Epithelial cell of proximal tubule (primary cell): Measurements from ENCODE around the gene CTSL. TPM values are rescaled to one million over a fixed set of nuclear protein-coding genes. Genes with fewer than 3 reads are reported as not detected.
A peak's percentile ranks its signal among the peaks of the same experiment; 100 is the strongest.

Source experiments
- DNase-seq: peaks from one replicate; pipeline ENCODE4 v3.0.0-alpha.2; 2011; ENCODE audit warnings: low read depth
- H3K4me3 ChIP-seq: 2 replicates; pipeline ENCODE4 v1.5.1; 2011; ENCODE audit warnings: low read depth, mild to moderate bottlenecking, low read length
- CTCF ChIP-seq: conservative IDR thresholded peaks from 2 replicates; pipeline ENCODE4 v1.5.1; 2012; ENCODE audit warnings: low read depth, mild to moderate bottlenecking, low read length
- total RNA-seq: library from RNA; depleted of rRNA; stranded (reverse); fragments of >200 nt; gene quantifications from 2 replicates; pipeline ENCODE4 v1.2.3, GENCODE V29; 2015

The CTSL gene
- total RNA-seq: 80.9 and 88.4 TPM in 2 replicates

- TF ChIP-seq CTCF: peak; percentile 38
- DNase-seq: no peak
Measured at GRCh38 chr9:87725900-87726709, at the start of gene CTSL. Gene CTSL, plus strand, starts transcription at chr9:87726119. Its CDS starts 1,485 bp downstream, at chr9:87727604.

GRCh38 chr9:87676976-87677775 is 48.7 kb upstream of the CTSL start:
- TF ChIP-seq CTCF: no peak
- no peak for DNase-seq

More at GRCh38 chr9:87725900-87726709, at the start of gene CTSL:
- H3K4me3 ChIP-seq: peak within 1 kb of the TSS; percentile 67

GRCh38 chr9:87677776-87678587 is 47.9 kb upstream of the CTSL start:
- no peak for DNase-seq
- TF ChIP-seq CTCF: no peak
- no peak overlapping the region for H3K4me3 ChIP-seq

More at GRCh38 chr9:87676976-87677775, 48.7 kb upstream of the CTSL start:
- H3K4me3 ChIP-seq: no peak overlapping the region

GRCh38 chr9:87678650-87679355 is 47.1 kb upstream of the CTSL start:
- TF ChIP-seq CTCF: peak; percentile 90
- no peak overlapping the region for H3K4me3 ChIP-seq
- DNase-seq: no peak

GRCh38 chr9:87681271-87682061 is 44.5 kb upstream of the CTSL start:
- DNase-seq: no peak
- H3K4me3 ChIP-seq: no peak overlapping the region
- no peak for TF ChIP-seq CTCF
